HG02571 (cell line): ENCODE results near the gene NYAP1.
"Not testable (repeated sequence)": the region's sequence is repeated elsewhere in the genome, so short reads cannot be mapped to it uniquely, and the experiment has no call there.

Experiments
- ATAC-seq: cut with Tn5 transposase; IDR thresholded peaks from one replicate; pipeline ENCODE4 v1.9.1; 2021; ENCODE audit warnings: mild to moderate bottlenecking, moderate library complexity; ENCODE audit not compliant: unreplicated experiment

NYAP1 gene

GRCh38 chr7:100509231-100509630 is 25.5 kb downstream of the NYAP1 start:
- ATAC-seq: no peak

- ATAC-seq: no peak
These were observed 26.9 kb downstream of the NYAP1 start for GRCh38 chr7:100510437-100511239.

GRCh38 chr7:100513212-100513810 is 29.6 kb downstream of the NYAP1 start:
- no peak for ATAC-seq

- ATAC-seq: no peak
These were observed 31.4 kb downstream of the NYAP1 start for GRCh38 chr7:100515072-100515532.

GRCh38 chr7:100516135-100516812 is 32.5 kb downstream of the NYAP1 start:
- no peak for ATAC-seq

GRCh38 chr7:100517305-100517704 is 33.6 kb downstream of the NYAP1 start:
- ATAC-seq: no peak

- ATAC-seq: no peak
These were observed 35.9 kb downstream of the NYAP1 start for GRCh38 chr7:100519580-100519979.

- ATAC-seq: no peak
These were observed 36.4 kb downstream of the NYAP1 start for GRCh38 chr7:100520138-100520537.

- no peak for ATAC-seq
These were observed 37.3 kb downstream of the NYAP1 start for GRCh38 chr7:100521076-100521475.

- not testable (repeated sequence) for ATAC-seq
These were observed 38.3 kb downstream of the NYAP1 start for GRCh38 chr7:100521909-100522593.

GRCh38 chr7:100523192-100523591 is 39.5 kb downstream of the NYAP1 start:
- not testable (repeated sequence) for ATAC-seq

- ATAC-seq: not testable (repeated sequence)
These were observed 44.6 kb downstream of the NYAP1 start for GRCh38 chr7:100528108-100528866.

- no peak for ATAC-seq
These were observed 48.7 kb downstream of the NYAP1 start for GRCh38 chr7:100532165-100533022.

- ATAC-seq: not testable (repeated sequence)
These were observed 52.3 kb downstream of the NYAP1 start for GRCh38 chr7:100535982-100536381.

GRCh38 chr7:100536695-100537094 is 53.0 kb downstream of the NYAP1 start:
- not testable (repeated sequence) for ATAC-seq

GRCh38 chr7:100538348-100538653 is 54.6 kb downstream of the NYAP1 start:
- ATAC-seq: no peak

- ATAC-seq: peak; percentile 93
These were observed 55.1 kb downstream of the NYAP1 start, which contains the start of gene AGFG2 for GRCh38 chr7:100538654-100539435. Gene AGFG2 (plus strand): TSS chr7:100539203. CDS start chr7:100539347, 144 bp downstream.

- no peak for ATAC-seq
These were observed 55.8 kb downstream of the NYAP1 start for GRCh38 chr7:100539436-100540006.
